ENCODE results near the gene UPF1.
A peak's percentile ranks its signal among the peaks of the same experiment; 100 is the strongest.

The UPF1 gene

DNA sequence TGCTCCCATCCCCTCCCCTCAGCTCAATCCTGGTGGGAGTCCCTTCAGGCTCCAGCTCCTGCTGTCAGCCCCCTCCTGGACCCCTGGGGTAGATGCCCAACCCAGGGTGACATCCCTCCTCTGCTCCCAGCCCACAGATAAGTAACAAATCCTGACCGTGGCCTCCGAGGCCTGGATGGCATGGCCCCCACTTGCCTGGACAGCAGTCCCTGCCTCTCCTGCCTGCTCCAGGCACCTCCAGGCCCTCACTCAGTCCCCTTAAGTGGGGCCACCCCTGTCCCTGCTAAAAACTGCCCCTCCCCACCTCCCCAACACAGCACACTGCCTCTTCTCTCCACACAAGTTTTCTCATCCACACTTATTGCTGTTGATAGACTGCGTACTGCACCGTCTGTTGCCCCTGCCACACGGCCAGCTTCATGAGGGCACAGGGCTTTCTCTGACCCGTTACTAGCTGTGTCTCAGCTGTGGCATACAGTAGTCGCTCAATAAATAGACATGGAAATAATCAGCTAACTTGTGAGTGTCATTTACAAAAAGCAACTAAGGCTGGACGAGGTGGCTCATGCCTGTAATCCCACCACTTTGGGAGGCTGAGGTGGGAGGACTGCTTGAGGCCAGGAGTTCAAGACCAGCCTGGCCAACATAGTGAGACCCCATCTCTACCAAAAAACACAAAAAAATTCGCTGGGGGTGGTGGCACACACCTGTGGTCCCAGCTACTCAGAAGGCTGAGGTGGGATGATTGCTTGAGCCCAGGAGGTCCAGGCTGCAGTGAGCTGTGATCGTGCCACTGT is 58.4 kb downstream of the UPF1 start:
- H3K36me3 ChIP-seq (ENCODE audit: insufficient read depth, low read length) = peaks cover 32% of the 10 kb centered on the region
- H3K4me1 ChIP-seq (ENCODE audit: insufficient read depth, low read length) = peaks cover 15% of the 10 kb centered on the region

DNA sequence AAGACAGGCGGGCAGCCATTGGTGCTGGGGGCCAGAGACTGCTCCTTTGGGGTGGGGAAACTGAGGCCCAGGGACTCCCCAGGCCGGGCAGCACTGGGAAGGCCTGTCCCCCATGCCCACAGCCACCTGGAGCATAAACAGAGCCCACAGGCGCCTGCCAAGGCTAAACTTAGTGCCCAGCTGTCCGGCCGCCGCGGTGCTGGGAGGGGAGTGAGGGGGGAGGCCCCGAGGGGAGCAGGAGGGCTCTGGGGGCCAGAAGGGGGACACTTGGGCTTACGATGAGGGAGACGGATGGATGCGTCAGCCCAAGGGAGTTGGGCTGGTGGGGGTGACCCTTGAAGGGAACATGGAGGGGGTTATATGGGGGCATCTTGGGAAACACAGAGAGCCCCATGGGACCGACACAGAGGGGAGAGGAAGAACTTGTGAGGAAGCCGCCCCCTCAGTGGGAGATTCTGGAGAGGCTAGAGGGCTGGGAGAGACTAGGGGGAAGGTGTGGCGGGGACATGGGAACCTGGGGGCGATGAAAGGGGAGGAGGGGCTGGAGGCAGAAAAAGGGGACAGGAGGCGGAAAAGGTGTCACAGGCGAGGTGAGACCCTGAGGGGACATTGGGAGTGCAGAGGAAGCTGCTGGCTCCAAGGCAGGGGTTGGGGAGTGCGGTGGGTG is 62.0 kb downstream of the UPF1 start:
- H2AFZ ChIP-seq (ENCODE audit: low read depth, low read length) = no peak overlapping the region
- peaks cover 15% of the 10 kb centered on the region for H3K4me1 ChIP-seq (ENCODE audit: insufficient read depth, low read length)
- H3K36me3 ChIP-seq (ENCODE audit: insufficient read depth, low read length) = peaks cover 18% of the 10 kb centered on the region
- H3K9me3 ChIP-seq (ENCODE audit: low read length) = no peaks in the 10 kb centered on the region
- no peak overlapping the region for H3K4me3 ChIP-seq (ENCODE audit: low read length)
- H3K27me3 ChIP-seq (ENCODE audit: insufficient read depth, low read length) = no peaks in the 10 kb centered on the region

More for the DNA sequence above, 58.4 kb downstream of the UPF1 start:
- Histone ChIP-seq H3K4me3 (ENCODE audit: low read length) (no peak overlapping the region), H3K9me3 (ENCODE audit: low read length) (no peaks in the 10 kb centered on the region), H2AFZ (ENCODE audit: low read depth, low read length) (no peak overlapping the region), H3K27me3 (ENCODE audit: insufficient read depth, low read length) (no peaks in the 10 kb centered on the region)

DNA sequence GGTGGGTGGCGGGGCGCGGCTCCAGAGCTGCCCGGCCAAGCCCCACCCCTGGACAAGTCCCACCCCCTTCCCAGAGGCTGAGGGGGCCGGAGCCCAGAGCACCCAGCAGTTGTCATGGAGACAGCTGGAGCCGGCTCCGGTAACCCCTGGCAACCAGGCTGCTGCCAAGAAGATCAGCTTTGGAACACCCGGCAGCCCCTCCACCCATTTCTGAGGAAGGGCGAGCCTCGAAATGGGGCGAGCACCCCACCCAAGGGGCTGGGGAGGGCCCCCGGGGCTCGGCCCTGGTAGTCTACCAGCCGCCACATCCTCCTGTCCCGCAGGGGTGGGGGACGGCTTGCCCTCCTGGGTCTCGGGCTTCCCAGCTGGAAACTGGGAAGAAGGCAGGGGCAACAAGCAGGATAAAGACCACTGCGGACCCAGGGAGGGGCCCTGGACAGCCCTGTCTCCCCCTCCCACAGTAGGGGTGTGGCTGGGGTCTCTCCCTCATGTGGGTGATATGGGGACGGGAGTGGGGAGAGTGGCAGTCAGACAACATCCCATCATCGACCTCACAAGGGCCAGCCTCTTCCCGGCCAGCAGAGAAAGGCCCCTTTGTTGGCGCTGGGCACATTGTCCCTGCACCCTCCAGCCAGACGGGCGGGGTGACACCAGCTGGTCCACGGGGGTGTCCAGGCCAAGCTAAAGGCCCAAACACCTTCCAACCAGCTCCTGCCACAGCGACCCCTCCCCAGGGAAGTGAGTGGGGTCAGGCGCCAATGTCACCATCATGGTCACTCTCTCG is 62.7 kb downstream of the UPF1 start:
- Histone ChIP-seq H3K36me3 (ENCODE audit: insufficient read depth, low read length) (peaks cover 19% of the 10 kb centered on the region), H3K4me3 (ENCODE audit: low read length) (peak overlapping the region; percentile 60), H3K4me1 (ENCODE audit: insufficient read depth, low read length) (peaks cover 15% of the 10 kb centered on the region), H3K9me3 (ENCODE audit: low read length) (no peaks in the 10 kb centered on the region), H3K27me3 (ENCODE audit: insufficient read depth, low read length) (no peaks in the 10 kb centered on the region), H2AFZ (ENCODE audit: low read depth, low read length) (no peak overlapping the region)

DNA sequence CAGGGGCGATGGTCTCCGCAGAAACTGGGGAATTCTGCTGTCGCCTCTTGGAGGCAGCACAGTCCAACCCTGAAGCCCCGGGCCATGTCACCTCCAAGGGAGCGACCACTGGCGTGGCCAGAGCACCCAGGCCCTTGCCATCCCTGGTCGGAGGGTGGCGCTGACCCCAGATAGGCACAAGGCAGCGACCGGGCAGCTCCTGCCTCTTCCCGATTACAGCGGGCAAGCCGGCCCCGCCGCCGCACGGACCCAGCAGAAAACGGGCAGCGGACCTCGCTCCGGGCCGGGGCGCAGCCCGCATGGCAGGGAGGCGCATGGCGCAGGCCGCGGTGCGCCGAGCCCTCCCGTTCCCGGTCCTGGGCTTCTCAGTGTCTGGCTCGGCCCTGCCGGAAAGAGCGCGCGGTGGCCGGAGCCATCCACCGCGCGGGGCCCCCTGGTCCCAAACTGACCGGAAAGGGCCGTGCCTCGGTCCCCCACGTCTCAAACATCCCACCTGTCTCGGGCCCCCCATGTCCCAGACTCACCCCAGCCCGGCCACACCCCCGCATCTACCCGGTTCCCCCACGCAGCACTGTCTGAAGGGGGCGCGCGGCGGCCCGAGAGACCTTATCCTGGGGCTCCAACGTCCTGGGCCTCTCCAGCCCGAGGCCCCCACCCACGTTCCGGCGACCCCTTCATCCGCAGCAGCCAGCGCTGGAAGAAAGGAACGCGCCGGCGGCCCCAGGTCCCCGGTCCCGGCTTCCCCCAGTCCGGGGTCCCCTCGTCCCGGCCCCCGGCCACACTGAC is 63.5 kb downstream of the UPF1 start:
- Histone ChIP-seq H3K4me1 (ENCODE audit: insufficient read depth, low read length) (peaks cover 15% of the 10 kb centered on the region), H3K27me3 (ENCODE audit: insufficient read depth, low read length) (no peaks in the 10 kb centered on the region), H2AFZ (ENCODE audit: low read depth, low read length) (peak overlapping the region; percentile 44), H3K4me3 (ENCODE audit: low read length) (peak overlapping the region; percentile 60), H3K9me3 (ENCODE audit: low read length) (no peaks in the 10 kb centered on the region), H3K36me3 (ENCODE audit: insufficient read depth, low read length) (peaks cover 22% of the 10 kb centered on the region)

DNA sequence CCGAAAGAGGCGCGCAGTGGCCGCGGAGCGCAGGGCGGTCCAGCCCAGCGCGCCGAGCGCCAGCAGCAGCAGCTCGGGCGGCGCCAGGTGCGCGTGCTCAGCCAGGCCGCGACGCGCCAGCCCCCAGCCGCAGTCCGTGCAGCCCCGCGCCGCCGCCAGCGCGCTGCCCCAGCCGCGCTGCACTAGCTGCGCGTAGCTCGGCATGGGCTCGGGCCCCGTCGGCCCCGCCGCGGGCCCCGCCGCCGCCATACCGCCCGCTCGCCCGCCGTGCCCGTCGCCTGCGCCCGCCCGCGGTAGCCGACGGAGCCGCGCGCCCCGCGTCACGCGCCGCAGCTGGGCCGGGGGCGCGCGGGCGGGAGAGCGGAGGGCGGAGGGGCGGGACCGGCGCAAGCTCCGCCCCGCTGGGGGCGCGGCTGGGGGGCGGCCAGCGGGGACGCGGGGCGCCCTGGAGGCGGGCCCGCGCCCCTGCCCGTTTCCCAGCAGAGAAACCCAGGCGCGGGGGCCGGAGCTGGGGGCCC is 64.1 kb downstream of the UPF1 start, which contains the start of gene CERS1:
CERS1 (minus strand) TSS at position 335 of the 518 bp plus-strand sequence; CDS start at position 249, 86 bp downstream.
- H3K4me1 ChIP-seq (ENCODE audit: insufficient read depth, low read length) = peaks cover 15% of the 10 kb centered on the region
- peak within 1 kb of the TSS; percentile 60 for H3K4me3 ChIP-seq (ENCODE audit: low read length)
- H3K9me3 ChIP-seq (ENCODE audit: low read length) = no peaks in the 10 kb centered on the region
- H3K36me3 ChIP-seq (ENCODE audit: insufficient read depth, low read length) = peaks cover 26% of the 10 kb centered on the region
- H2AFZ ChIP-seq (ENCODE audit: low read depth, low read length) = peak within 1 kb of the TSS; percentile 44
- no peaks in the 10 kb centered on the region for H3K27me3 ChIP-seq (ENCODE audit: insufficient read depth, low read length)

DNA sequence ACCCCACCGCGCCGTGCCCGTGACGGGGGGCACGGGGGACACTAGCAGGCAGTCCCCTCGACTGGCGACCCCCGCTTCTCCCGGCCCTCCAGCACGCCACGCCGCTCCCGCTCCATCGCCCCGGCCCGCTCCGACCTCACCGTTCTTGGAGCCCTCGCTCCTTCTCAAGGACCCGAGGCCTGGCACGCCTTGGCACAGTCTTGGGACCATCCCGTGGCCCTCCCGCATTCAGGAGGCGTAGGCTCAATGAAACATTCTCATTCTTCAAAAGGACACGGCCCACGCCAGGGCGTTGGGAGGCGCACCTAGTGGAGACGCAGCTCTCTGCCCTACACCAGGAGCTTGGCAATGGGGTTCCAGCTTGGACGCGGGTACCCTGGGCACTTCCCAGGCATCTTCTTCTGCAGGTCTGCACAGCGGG is 64.7 kb downstream of the UPF1 start:
- peaks cover 15% of the 10 kb centered on the region for H3K4me1 ChIP-seq (ENCODE audit: insufficient read depth, low read length)
- H2AFZ ChIP-seq (ENCODE audit: low read depth, low read length) = no peak overlapping the region
- H3K27me3 ChIP-seq (ENCODE audit: insufficient read depth, low read length) = no peaks in the 10 kb centered on the region
- peaks cover 25% of the 10 kb centered on the region for H3K36me3 ChIP-seq (ENCODE audit: insufficient read depth, low read length)
- no peaks in the 10 kb centered on the region for H3K9me3 ChIP-seq (ENCODE audit: low read length)
- no peak overlapping the region for H3K4me3 ChIP-seq (ENCODE audit: low read length)

DNA sequence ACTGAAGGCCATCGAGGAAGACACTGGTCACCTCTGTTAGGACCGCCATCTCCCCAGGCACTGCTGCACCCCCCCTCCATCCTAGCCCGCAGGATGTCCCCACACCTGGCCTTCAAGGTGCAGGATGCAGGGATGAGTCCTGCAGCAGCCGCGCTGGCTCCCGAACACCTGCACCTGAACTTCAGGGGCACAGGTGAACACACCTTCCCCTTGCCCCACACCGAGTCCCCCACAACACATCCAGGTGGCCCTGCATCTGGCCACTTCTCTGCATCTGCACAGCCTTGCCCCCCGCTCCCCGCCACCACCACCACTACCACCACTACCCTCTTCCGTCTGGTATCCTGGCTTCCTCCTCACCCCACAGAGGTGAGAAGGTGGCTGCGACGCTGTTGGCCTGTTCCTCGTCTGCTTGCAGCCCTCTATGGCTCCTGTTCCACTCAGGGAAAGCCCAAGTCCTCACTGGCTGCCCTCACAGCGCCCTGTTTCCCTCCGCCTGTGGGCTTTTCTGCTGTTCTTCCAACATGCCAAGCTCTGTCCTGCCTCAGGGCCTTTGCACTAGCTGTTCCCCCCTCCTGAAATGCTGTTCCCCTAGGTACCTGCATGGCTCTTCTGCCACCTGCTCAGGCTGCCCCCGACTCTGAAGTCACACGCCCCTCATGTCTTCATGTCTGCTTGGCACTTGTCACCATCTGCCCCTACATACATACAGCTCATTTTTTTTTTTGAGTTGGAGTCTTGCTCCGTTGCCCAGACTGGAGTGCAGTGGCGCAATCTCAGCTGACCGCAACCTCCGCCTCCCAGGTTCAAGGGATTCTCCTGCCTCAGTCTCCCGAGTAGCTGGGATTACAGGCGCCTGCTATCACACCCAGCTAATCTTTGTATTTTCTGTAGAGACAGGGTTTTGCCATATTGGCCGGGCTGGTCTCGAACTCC is 65.6 kb downstream of the UPF1 start:
- H3K9me3 ChIP-seq (ENCODE audit: low read length) = no peaks in the 10 kb centered on the region
- peaks cover 22% of the 10 kb centered on the region for H3K36me3 ChIP-seq (ENCODE audit: insufficient read depth, low read length)
- no peaks in the 10 kb centered on the region for H3K27me3 ChIP-seq (ENCODE audit: insufficient read depth, low read length)
- no peak overlapping the region for H3K4me3 ChIP-seq (ENCODE audit: low read length)
- peaks cover 15% of the 10 kb centered on the region for H3K4me1 ChIP-seq (ENCODE audit: insufficient read depth, low read length)
- no peak overlapping the region for H2AFZ ChIP-seq (ENCODE audit: low read depth, low read length)

DNA sequence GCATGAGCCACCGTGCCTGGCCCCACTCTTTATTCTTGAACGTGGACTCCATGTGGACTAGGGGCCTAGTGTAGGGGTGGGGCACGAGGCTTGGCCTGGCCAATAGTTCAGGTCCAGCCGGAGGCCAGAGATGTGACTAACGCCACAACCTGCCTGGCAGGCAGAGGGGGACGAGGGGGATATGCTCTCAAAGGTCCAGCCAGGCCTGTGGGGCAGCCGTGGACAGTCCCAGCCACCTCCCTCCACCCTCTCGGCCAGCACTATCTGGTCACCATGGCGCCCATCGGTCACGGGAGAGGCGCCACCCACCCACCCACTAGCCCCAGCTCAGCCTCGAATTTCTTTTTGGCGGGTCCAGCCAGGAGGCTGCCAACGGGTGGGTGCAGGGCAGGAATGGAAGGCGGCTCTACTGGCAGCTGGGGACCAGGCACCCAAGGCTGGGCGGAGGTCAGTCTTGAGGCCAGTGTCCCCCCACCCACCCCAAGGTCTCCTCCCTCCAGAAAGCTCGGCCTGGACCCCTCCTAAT is 66.4 kb downstream of the UPF1 start:
- Histone ChIP-seq H3K4me3 (ENCODE audit: low read length) (no peak overlapping the region), H3K9me3 (ENCODE audit: low read length) (no peaks in the 10 kb centered on the region), H3K36me3 (ENCODE audit: insufficient read depth, low read length) (peaks cover 27% of the 10 kb centered on the region), H3K4me1 (ENCODE audit: insufficient read depth, low read length) (peaks cover 15% of the 10 kb centered on the region), H2AFZ (ENCODE audit: low read depth, low read length) (no peak overlapping the region), H3K27me3 (ENCODE audit: insufficient read depth, low read length) (no peaks in the 10 kb centered on the region)

DNA sequence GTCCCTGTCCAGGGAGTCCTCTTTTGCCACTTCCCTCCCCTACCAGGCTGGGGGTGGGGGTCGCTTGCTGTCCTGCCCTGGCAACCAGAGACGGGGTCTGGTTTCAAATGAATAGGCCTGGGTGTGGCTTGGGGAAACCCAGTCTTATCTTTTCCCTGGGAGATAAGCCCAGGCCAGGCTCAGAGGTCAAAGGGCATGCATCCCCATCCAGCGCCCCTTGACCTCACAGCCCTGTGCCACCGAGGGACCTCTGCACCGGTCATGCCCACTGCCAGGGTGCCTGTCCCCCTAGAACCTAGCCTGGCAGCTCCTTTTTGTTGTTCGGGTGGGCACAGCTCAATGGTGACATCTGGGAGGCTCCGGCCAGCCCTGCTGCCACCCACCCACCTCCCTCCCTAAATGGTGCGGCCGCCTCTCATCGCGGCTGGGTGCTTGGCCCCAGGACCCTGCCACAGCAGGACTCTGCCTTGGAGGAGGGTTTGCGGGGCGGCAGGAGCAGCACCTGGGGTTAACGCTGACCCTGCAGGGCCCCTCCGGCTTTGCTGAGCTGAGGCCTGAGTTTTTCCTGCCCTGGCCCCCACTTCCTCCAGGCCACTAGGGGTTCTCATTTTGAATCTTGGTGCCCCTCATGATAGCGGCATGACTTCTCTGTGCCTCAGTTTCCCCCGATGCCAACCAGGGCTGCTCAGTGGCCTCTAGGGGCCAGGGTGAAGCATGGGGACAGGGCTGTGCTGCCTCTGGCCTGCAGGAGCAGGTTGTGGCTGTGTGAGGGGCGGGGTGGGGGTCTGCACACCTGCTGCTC is 67.0 kb downstream of the UPF1 start:
- Histone ChIP-seq H3K27me3 (ENCODE audit: insufficient read depth, low read length) (no peaks in the 10 kb centered on the region), H3K9me3 (ENCODE audit: low read length) (no peaks in the 10 kb centered on the region), H3K4me3 (ENCODE audit: low read length) (no peak overlapping the region), H2AFZ (ENCODE audit: low read depth, low read length) (no peak overlapping the region), H3K4me1 (ENCODE audit: insufficient read depth, low read length) (peaks cover 11% of the 10 kb centered on the region), H3K36me3 (ENCODE audit: insufficient read depth, low read length) (peaks cover 33% of the 10 kb centered on the region)

DNA sequence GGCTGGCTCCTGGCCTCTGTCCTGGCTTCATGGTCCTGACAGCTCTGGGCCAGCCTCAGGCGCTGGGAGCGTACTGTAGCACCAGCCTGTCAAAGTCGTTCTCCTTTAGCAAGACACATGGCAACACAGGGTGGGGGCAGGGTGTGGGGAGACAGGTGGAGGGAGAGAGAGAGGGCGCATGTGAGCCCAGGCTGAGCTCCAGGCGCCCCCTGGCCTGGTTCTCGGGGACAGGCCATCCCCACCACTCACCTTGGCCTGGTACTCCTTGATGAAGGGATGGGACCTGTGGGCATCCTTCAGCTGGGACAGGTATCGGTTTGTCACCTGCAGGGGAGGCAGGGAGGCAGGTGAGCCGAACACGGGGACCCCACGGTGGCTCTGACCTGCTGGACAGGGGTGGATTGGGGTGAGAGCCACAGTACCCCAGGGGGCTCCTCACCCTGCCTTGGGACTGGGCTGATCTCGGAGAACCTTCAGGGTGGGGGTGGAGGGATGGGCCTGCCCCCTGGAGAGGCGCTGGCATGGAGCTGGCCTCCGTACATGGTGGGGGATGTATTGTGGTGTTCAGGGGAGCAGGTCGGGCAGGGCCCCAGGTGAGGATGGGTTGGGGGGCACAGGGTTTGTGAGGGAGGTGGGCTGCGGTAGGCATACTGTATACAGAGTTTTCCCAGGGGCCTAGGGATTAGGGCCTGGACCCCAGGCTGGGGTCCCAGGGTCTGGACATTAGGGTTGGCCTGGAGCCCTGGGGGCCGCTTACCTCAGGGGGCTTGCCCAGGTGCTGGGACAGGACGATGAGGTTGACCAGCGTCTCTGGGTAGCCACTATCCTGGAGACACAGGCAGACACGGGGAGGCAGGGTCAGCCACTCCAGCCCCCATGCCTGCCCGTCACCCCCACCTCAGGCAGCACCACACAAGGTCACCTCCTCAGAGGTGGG is 68.1 kb downstream of the UPF1 start:
- peaks cover under 1% of the 10 kb centered on the region for H3K4me1 ChIP-seq (ENCODE audit: insufficient read depth, low read length)
- H3K4me3 ChIP-seq (ENCODE audit: low read length) = no peak overlapping the region
- H2AFZ ChIP-seq (ENCODE audit: low read depth, low read length) = no peak overlapping the region
- H3K36me3 ChIP-seq (ENCODE audit: insufficient read depth, low read length) = peaks cover 40% of the 10 kb centered on the region
- H3K27me3 ChIP-seq (ENCODE audit: insufficient read depth, low read length) = no peaks in the 10 kb centered on the region
- H3K9me3 ChIP-seq (ENCODE audit: low read length) = no peaks in the 10 kb centered on the region

Data from neuron (in vitro differentiated cells).